ENCODE results near the gene CTU2. TPM values are rescaled to one million over a fixed set of nuclear protein-coding genes. Genes with fewer than 3 reads are reported as not detected.

Gene CTU2
- total RNA-seq, 1 experiment from 2014 or later = 24.8 TPM

DNA sequence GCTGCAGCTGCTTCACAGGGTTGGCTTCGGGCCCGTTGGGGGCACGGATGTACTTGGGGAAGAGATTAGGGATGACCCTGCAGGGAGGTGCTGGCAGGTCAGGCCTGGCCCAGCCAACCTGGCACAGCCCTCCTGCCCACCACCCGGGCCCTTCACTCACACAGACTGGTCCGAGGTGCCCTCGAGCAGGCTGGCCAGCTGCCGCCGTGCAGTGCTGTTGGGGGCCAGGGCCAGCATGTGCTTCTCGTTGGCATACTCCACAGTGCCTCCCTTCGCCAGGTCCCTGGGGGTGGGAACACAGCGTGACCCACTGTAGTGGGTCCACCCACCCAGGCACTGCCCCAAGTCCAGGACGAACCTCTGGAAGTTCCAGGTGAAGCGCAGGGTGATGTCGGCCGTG, 9.9 kb downstream of the CTU2 start:
- no peak overlapping the region for H3K4me3 ChIP-seq (ENCODE audit: low read depth in 2 of 2, low read length in 2 of 2)

DNA sequence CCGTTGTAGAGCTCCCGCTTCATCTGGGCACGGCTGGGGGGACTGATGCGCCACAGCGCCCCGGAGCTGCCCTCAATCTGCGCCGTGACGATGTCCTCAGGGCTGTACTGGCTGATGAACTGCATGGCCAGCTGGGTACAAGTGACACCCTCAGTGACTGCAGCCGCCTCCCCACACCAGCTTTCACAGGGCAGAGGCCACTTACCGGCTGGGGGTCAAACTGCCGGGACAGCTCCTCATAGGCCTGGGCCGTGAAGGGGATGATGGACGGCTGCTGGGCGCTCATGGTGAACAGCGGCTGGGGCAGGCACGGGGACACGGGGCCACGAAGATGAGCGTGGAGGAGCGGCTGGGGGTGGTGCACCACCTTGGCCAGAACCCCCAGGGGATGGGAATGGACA, 10.3 kb downstream of the CTU2 start:
- peaks cover 2% of the 10 kb centered on the region for H3K36me3 ChIP-seq (ENCODE audit: control insufficient read depth, insufficient read depth, low read length)
- BruUV-seq (replicated peaks) = TSS peak; percentile 62
- in situ Hi-C loops (cut with HindIII; ENCODE audit: low pct_unique_long_range_greater_than_20kb, low sequenced_read_pairs) = no loop called here
- CTCF ChIA-PET = interaction anchor here (0.6 kb wide), 1 partner anchor 21 kb away, joined by 3 read pairs; no protein-coding TSS in a partner anchor
- no peak for ATAC-seq
- intact Hi-C loops (cut with micrococcal nuclease; ENCODE audit: unreplicated experiment) = no loop called here
- TF ChIP-seq TCF7L2 (IDR thresholded peaks at IDR 0.05; ENCODE audit: low read depth, low read length) (no peak), REST (IDR thresholded peaks at IDR 0.05; ENCODE audit: insufficient read depth in 1 of 2, low read depth in 2 of 2, low read length in 1 of 2) (no peak)
- H3K27ac ChIP-seq (ENCODE audit: low read length) = no peak overlapping the region
- no peak overlapping the region for H3K4me3 ChIP-seq (ENCODE audit: low read depth in 2 of 2, low read length in 2 of 2)
- DNase-seq (ENCODE audit: low read depth, low spot score) = no peak
- H3K27me3 ChIP-seq (ENCODE audit: control insufficient read depth, insufficient read depth, low read length) = no peaks in the 10 kb centered on the region
- POLR2A ChIA-PET = no interaction called here
- H3K4me1 ChIP-seq (ENCODE audit: control insufficient read depth, insufficient read depth, low read length) = no peaks in the 10 kb centered on the region; the same call in 1 of the 2 replicates
- no peaks in the 10 kb centered on the region for H3K9me3 ChIP-seq (ENCODE audit: control insufficient read depth, insufficient read depth, low read depth, low read length)

More for the DNA sequence above, 9.9 kb downstream of the CTU2 start:
- no TSS peak for BruUV-seq (replicated peaks)
- Histone ChIP-seq H3K9me3 (ENCODE audit: control insufficient read depth, insufficient read depth, low read depth, low read length) (no peaks in the 10 kb centered on the region), H3K36me3 (ENCODE audit: control insufficient read depth, insufficient read depth, low read length) (peaks cover 2% of the 10 kb centered on the region), H3K27me3 (ENCODE audit: control insufficient read depth, insufficient read depth, low read length) (no peaks in the 10 kb centered on the region), H3K4me1 (ENCODE audit: control insufficient read depth, insufficient read depth, low read length) (no peaks in the 10 kb centered on the region; the same call in 1 of the 2 replicates), H3K27ac (ENCODE audit: low read length) (no peak overlapping the region)
- ChIA-PET POLR2A (no interaction called here), CTCF (interaction anchor here (0.6 kb wide), 1 partner anchor 21 kb away, joined by 3 read pairs; no protein-coding TSS in a partner anchor)
- in situ Hi-C loops (cut with HindIII; ENCODE audit: low pct_unique_long_range_greater_than_20kb, low sequenced_read_pairs) (no loop called here), intact Hi-C loops (cut with micrococcal nuclease; ENCODE audit: unreplicated experiment) (no loop called here)
- ATAC-seq (no peak), DNase-seq (ENCODE audit: low read depth, low spot score) (no peak)
- TF ChIP-seq TCF7L2 (IDR thresholded peaks at IDR 0.05; ENCODE audit: low read depth, low read length) (no peak), POLR2AphosphoS5 (IDR thresholded peaks at IDR 0.05; ENCODE audit: low read depth, low read length) (no peak), REST (IDR thresholded peaks at IDR 0.05; ENCODE audit: insufficient read depth in 1 of 2, low read depth in 2 of 2, low read length in 1 of 2) (no peak), CTCF (IDR thresholded peaks at IDR 0.05) (no peak), SIN3A (IDR thresholded peaks at IDR 0.05; ENCODE audit: borderline replicate concordance, insufficient read depth, low read depth, low read length) (no peak)
